Activated gamma-delta T cell (primary cell): ENCODE measurements around the gene HACD2.

Experiments
- DNase-seq: peaks from one replicate; lab custom pipeline; 2025; lab: John Stamatoyannopoulos, UW
- total RNA-seq, 2 donors: gene quantifications; one replicate each; lab custom pipeline; 2026; lab: John Stamatoyannopoulos, UW

The HACD2 gene, protein sequence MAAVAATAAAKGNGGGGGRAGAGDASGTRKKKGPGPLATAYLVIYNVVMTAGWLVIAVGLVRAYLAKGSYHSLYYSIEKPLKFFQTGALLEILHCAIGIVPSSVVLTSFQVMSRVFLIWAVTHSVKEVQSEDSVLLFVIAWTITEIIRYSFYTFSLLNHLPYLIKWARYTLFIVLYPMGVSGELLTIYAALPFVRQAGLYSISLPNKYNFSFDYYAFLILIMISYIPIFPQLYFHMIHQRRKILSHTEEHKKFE
- total RNA-seq, result 48.2 to 48.3 reads per million in 2 donors

DNA sequence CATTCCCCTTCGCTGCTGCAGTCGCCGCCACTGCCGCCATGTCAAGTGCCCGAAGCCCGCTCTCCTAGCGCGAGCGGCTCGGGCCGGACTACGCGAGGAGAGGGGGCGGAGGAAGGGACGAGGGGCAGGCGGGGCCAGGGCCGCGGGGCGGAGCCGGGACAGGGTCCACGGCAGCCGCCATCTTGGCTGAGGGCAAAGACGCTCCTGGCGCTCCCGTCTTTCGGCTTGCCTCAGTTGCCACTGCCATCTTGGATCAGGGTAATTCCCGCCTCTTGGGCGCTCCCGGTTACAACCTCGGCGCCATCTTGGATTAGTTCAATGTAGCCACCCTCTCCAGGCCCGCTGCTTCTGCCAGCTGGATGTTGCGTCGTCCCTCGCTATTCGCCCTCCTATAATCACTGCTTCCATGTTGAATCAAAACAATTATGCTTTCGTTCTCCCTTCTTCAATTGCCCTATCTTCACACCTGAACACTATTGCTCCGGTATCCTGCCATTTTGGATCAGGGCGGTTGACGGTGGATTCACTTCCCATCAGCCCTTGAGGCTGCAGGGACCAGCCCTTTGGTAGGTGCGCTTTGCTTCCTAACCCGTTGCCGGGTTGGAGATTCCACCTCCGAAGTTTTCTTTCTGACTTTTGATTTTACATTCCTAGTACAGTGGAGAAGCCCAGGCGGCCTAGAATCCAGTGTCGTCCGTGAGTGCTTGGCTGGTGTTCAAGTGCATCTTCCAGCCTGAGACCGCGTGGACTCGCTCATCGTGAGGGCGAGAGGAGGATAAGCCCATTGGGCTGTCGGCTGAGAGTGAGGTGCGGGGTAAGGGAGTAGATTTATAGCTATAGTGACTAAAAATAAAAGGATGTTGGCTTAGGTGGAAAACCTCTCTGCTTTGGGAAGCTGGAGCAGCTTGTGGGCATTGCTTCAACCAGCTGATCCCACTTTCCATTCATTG, at the start of gene HACD2:
HACD2 (minus strand) TSS at position 66 of the 950 bp plus-strand sequence; CDS start at position 40, 26 bp downstream.
- DNase-seq, result peak; percentile 86

DNA sequence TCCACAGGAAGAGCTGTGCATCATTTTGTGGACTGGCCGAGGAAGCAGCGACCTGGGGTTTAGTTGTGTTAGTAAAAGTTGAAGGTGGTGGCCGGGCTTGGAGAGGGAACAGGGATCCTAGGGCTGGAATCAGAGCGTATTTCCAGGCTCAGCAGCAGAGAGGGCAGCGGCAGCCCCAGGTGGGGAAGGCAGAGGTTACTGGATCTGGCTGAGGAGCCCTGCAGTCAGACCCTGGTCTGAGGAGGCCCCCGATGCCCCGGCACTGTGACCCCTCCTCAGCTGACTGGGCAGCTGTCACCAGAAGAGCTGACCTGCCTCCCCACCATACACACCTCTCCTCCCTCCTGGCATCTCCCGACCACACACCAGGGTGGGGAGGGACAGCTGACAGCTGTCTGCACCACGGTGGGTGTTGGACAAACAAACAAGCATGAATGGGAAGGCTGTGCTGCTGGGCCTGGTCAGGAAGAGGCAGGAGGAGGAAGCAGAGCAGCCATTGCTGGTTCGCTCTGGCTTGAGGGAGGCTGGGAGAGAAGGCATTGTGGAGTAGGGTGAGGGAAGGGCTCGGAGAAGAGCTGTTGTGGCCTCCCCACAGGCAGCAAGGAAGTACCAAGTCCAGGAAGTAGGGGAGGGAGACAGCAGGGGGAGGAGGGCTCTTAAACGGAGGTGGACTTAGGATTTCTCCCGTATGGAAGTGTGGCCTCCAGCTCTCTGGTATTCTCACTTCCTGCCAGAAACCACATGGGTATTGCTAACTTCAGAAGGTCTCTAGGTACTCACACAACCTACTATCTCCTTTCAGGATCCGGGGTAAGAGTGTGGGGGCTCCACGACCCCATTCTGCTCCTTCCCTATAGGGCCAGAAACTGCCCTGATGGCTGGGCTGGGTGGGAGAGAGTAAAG, 49.5 kb upstream of the HACD2 start:
- DNase-seq, result no peak

DNA sequence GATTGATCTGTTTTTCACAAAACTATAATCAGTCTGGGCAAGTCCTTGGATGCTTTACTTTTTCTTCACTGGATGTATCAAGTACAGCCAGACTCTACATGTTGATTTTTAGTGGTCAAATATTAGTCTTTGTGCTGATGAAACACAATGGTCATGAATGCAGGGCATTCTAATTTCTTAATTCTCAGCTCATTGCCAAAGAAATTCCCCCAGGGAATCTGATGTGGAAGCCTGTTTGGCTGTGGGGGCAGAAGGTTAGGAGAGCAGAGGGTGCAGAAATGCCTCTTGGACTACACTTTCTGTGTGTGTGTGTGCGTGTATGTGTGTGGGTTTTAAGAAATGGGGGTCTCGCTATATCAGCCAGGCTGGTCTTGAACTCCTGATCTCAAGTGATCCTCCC, 48.7 kb upstream of the HACD2 start:
- DNase-seq, result no peak

DNA sequence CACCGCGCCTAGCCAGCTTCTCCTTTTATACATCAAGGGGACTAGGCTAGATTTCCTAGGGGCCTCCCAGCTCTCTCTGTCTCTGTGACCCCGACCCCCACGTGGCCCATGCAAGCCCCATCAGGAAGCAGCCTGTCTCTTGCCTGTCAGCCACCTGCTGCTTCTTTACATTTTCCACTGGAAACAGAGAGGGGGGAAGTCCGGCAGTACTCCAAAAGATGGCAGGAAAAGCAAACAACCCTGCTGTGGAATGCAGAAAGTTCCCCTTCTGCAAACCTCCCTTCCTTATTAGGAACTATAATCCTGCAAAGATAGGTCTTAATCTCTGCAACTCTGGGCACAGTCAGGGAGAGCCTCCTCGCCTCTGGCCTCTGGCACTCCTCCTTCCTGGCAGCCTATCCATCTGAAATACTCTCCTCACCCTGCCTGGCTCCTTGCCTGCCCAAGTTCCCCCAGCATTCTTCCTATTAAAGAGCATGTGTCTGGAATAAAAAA, 47.4 kb upstream of the HACD2 start:
- no peak for DNase-seq

DNA sequence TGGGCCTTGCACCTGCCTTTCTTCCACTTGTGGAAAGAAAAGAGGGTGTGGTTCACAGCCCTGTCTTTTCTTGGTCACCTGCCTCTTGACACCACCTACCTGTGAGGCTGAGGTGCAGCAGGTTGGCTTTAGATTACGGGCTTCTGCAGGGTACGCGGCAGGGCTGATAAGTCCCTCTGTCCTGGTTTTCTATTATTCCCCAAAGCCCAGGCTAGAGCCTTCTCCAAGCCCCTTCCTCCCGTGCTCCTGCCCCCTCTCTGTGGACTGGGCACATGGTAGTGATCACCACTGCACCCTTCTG, 44.8 kb upstream of the HACD2 start:
- no peak for DNase-seq

DNA sequence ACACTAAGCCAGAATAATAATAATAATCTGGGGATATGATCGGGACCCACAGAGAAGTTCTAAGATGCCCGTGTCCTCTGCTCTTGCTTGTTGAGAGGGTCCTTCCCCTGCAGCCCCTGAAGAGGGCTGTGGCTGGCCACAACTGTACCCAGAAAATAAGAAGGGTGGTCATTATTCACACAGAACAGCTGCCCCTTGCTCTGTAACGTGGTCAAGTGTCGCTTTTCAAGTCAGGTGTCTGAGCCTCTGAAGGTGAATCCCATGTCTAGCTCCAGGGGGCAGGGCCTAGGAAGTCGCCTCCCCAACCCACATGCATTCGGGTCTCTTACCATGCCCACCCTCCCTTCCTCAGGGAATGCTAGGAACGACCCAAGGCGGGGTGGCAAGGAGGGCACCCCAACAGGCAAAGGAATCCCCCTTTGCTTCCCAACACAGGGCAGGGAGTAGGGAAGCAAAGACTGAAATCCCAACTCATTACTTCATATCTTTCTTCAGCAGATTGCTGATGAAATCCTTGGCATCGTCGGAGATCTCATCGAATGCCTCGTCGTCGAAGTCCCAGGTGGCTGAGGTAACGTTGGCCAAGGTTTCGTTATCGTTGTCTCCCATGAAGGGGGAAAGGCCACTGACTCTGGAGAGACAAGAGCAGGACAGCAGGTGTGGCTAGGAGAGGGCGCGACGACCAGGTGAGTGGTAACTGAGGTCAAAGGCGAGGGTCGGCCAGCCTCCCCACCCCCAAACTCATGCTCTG, 44.3 kb upstream of the HACD2 start:
- DNase-seq, result no peak

DNA sequence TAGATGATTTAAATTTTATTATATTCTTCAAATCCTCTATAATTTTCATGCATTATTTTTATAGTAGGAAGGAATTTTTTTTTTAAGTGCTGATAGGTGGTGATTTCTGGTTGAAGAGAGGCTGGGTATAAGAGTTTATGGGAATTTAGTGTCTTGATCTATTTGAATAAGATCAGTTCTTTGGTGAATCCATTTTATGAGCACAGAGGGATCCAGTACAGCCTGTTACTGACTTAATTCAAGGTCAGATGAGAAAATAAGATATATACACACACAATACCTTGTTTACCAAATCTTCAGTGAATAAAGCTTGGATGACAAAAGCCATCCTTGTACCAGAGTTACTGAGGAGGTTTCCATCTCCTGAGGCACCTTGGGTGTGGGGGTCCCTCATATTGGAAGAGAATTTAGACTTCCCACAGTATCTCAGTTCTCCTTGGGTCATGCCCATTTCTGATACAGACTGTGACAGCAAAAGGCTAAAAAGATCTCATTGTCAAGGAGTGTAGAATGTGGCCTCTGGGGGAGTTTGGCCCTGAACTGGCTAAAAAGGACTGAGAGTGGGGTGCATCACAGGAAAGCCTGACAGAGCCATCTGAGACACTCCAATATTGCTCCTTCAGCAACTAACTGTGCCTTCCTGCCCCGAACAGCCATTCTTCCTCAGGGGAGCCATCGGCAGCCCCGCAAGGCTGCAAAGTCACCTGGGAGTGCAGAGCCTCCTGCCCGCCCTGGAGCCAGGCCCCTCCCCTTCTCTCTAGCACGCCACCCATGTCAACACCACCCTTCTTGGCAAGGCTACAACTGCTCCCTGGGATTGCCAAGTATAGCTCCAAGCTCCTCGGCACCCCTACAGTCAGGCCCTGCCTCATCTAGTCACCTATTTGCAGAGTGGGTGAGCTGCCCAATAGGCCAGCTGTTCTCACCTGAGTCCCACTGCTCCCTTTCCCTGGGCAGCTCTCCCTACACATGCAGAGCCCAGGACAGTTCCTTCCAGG, 43.1 kb upstream of the HACD2 start:
- DNase-seq, result no peak

DNA sequence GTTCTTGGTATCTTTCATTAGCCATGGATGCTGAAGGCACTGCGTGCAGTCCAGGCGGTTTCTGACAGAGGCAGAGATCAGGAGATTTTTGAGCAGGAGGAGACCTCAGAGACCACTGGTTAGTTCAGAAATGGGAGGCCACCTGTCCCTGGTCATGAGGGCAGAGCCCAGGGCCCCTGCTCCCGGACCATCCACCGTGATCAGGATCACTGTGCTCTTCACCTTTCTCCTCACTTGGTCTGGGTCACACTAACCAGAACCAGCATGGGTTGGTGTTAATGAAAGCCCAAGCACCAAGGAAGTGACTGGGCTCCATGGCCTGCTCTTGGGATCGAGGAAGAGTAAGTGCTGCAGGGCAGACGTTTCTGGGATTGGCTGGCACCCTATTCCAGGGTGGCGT, 42.0 kb upstream of the HACD2 start:
- no peak for DNase-seq

DNA sequence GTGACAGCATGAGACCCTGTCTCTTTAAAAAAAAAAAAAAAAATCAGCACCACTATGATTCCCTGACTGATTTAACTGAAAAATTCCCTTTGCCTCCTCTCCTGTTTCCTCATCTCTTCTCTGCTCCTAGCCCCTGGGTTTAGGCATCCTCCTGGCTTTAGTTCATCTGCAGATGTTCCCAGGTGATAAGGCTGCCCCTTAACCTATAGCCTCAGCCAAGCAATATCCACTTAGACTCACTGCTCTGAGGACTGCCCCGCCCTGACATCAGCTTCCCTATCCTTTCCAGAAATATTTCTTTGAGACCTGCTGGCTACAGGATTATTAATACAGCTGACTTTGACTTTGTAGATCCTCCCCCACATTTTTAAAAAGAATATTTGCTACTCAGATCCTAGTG, 39.4 kb upstream of the HACD2 start:
- DNase-seq, result no peak

DNA sequence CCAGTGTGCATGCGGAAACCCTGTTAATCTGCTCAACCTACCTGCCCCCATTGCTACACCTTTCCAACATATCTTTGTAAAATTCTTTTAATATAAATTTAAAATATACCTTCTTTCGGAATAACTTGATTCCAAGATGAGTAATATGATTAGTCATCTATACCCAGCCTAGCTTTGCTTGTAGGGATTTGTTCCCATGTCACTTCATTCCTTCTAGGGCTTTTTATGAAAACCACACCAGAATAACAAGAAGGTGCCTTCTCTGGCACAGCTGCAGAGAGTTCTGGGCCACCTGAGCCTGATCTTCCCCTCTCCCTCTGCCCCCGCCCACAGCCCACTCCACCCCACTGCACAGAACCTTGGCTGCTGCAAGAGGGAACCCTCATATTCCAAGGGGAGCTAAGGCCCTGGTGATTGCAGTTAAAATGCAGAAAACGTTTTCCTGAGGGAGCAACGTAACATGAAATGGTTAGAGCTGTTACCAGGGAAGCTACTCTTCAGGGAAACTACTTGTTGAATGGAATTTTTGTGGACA, 38.6 kb upstream of the HACD2 start:
- DNase-seq, result no peak

DNA sequence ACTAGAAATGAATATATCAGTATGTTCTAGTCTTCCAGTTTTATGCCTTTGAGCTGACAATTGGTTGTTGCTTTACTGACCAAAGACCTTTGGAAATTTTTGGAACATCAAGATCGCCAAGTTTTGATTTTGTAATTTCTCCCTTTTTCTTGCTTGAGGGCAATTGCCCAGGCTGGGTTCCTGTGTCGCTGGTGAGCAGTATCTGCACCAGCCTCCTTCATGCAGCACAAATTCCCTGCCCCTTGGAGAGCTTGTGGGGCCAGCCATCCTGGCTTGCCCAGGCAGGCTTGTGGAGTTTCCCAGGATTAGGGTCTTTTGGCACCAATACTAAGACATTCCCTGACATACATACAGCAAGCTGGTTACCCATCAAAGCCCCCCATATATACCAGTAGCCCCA, 37.9 kb upstream of the HACD2 start:
- no peak for DNase-seq

DNA sequence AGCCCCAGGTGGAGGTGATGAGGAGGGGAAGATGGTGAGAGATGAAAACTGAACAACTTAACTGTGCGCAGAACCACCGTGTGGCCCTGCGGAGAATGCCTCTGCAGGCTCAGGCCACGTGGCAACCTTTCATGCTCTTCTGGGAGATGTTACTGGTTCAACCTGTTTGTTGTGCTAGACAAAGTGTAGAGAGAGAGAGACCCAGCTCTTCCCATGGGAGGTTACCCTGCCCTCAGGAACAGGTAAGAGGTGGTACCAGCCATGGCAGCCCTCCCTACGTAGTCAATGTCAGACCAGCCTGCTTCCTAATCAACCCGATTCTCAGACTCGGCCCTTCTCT, 37.0 kb upstream of the HACD2 start:
- DNase-seq, result no peak

DNA sequence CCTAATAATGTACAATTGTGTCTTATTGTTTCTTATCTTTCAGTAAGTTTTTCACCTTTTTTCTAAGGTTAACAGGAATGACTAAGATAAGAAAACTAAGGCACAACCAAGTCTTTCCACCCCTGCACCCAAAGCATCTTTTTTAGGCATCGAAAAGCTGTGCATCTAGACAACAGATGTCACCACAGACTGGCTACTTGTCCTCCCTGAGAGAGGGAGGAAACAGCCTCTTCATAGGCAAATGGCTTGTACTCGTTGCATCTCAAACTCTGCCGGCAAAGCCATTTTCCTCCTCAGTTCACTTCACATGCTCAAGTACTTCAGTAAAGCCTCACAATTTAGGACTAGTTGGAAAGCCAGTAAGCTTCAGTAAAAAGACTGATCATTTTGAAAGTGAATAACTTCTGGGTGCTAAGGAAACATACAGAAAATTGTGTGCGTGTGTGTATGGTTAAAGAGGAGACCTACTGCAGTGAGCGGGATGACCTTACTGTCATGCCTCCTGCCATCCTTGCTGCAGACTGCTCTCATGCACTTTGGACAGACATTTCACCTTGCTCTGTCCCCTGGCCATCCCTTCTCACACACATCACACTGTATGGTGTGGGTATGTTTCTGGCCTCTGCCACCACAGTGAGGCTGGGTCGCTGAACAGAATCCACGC, 36.5 kb upstream of the HACD2 start:
- no peak for DNase-seq

DNA sequence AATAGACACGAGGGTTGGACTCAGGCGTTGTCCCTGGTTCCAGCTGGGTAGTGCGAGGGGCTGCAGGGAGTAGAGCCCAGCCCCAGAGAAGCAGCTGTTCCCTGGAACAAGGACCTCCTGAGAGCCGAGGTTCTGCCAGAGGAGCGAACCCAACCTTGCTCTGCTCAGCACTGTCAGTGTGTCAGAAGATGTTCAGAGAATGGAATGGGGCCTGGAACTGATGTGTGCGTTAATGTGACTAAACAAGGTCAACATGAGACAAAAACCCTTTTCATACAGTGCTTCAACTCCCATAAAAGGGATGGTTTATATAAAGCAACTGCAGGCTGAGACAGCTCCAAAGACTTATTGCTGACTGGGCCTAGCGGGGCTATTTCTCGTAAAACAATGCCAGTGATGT, 35.5 kb upstream of the HACD2 start:
- no peak for DNase-seq

DNA sequence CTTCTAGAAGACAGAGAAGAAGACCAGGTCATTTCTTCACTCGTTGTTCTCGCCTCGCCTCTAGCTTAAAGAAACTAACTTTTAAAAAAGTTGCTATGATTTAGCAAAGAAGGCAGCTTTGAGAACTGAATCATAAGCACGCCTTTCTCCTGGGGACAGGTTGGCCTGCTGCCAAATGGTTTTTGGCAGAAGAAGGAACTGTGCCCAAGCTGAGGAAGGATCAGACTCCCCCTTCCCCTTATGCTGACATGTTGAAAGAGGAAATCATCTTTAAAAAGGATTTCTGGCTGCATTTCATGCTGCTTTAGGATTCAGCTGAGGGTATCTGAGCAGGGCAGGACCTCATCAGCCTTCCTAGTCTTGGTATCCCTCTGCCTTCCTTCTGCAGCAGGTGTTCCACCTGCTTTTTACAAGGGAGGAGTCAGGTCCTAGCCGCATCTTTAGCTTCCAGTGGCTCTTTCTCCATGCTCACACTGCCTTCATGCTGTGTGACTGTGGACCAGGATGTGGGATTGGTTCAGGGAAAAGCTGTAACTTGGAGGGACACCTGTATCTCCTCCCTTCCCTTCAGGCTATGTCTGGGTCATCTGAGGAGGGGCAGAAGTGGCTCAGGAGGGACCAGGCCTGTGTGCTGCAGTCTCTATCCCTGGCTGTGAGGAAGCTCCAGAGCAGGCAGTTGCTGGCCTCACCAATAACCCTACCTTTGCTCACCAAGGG, 34.1 kb upstream of the HACD2 start:
- DNase-seq, result no peak

DNA sequence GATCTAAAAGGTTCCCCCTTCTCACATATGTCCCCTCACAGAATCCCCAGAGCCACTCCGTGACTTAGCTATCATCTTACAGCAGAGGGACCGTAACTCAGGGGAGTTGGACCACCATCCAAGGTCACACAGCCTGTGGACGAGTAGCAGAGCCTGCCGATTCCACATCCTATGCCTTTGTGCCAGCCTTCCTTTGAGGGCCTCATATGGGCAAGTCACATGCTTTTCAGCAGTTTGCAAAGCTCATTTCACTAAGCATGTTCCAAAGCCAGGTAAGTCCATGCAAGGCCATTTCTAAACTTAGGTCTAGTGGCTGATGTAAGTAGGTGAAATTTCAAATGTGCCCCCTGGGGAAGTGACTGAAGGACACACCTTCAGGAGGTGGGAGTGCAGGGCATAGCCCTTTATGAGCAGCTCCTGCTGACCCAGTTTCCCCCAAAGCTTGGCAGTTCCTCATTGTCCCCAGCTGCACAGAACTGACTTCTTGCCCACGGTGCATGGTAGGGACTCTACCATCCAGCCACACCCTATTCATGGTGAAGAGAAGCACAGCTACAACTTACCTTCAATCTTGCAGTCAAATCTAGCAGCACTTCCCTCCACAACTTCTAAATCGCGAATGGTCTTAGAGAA, 33.3 kb upstream of the HACD2 start:
- no peak for DNase-seq

DNA sequence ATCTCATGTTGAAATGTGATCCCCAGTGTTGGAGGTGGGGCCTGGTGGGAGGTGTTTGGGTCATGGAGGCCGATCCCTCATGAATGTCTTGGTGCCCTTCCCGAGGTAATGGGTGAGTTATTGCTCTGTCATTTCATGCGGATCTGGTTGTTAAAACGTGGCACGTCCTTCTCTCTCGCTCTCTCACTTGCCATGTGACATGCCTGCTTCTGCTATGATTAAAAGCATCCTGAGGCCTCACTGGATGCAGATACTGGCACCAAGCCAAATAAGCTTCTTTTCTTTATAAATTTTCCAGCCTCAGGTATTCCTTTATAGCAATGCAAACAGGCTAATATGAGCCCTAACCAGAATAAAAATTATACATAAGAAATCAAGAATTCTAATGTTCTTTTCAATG, 31.7 kb upstream of the HACD2 start:
- DNase-seq, result no peak

DNA sequence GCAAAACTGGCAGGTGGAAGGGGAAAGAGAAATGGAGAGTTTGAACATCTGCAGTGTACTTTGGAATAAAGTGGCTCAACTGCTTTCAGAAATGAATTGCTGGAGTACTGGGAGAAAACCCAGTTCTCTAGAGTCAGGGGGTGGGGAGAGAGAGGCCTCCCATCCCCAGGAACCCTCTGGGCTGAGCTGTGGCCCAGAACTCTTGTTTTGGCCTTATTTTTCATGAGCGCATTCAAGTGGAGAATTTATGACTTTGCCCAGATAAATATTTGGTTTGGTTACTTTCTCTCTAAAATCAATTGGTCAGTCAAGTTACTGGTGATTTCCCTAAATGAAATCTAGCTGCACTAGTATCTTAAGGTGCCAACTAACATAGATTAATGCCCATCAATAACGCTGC, 28.7 kb upstream of the HACD2 start:
- no peak for DNase-seq
